GM21723 (cell line): Measurements from ENCODE around the gene TBCK.

Experiments used
- ATAC-seq: cut with Tn5 transposase; IDR thresholded peaks from one replicate; pipeline ENCODE4 v1.9.1; 2021; ENCODE audit warnings: mild to moderate bottlenecking, moderate library complexity; ENCODE audit not compliant: unreplicated experiment

The TBCK gene

GRCh38 chr4:106049490-106049889, 266.5 kb downstream of the TBCK start:
- ATAC-seq = no peak

- ATAC-seq = no peak
Observed at GRCh38 chr4:106048250-106048971, 267.6 kb downstream of the TBCK start.

- no peak for ATAC-seq
Observed at GRCh38 chr4:106046083-106046482, 269.9 kb downstream of the TBCK start.

- no peak for ATAC-seq
Observed at GRCh38 chr4:106041294-106042002, 274.6 kb downstream of the TBCK start.

- no peak for ATAC-seq
Observed at GRCh38 chr4:106039796-106040195, 276.2 kb downstream of the TBCK start.

GRCh38 chr4:106038908-106039307, 277.1 kb downstream of the TBCK start:
- ATAC-seq = no peak

- no peak for ATAC-seq
Observed at GRCh38 chr4:106038012-106038411, 278.0 kb downstream of the TBCK start.

GRCh38 chr4:106036848-106037247, 279.2 kb downstream of the TBCK start:
- no peak for ATAC-seq

- no peak for ATAC-seq
Observed at GRCh38 chr4:106036334-106036733, 279.7 kb downstream of the TBCK start.

- ATAC-seq = no peak
Observed at GRCh38 chr4:106035204-106035603, 280.8 kb downstream of the TBCK start.

- no peak for ATAC-seq
Observed at GRCh38 chr4:106034751-106035150, 281.3 kb downstream of the TBCK start.

GRCh38 chr4:106034220-106034619, 281.8 kb downstream of the TBCK start:
- no peak for ATAC-seq

GRCh38 chr4:106033469-106033868, 282.5 kb downstream of the TBCK start:
- ATAC-seq = no peak

GRCh38 chr4:106032851-106033286, 283.1 kb downstream of the TBCK start:
- no peak for ATAC-seq

- no peak for ATAC-seq
Observed at GRCh38 chr4:106022454-106022853, 293.6 kb downstream of the TBCK start.

- ATAC-seq = no peak
Observed at GRCh38 chr4:106021737-106022410, 294.1 kb downstream of the TBCK start.

GRCh38 chr4:106019771-106020170, 296.2 kb downstream of the TBCK start:
- ATAC-seq = no peak

- no peak for ATAC-seq
Observed at GRCh38 chr4:106017975-106018374, 298.0 kb downstream of the TBCK start.

GRCh38 chr4:106011387-106011786, 304.6 kb downstream of the TBCK start:
- no peak for ATAC-seq

- ATAC-seq = no peak
Observed at GRCh38 chr4:106010761-106011160, 305.2 kb downstream of the TBCK start.

GRCh38 chr4:106002994-106003393, 313.0 kb downstream of the TBCK start:
- ATAC-seq = no peak
